ENCODE results near the gene NTF3. TPM values are rescaled to one million over a fixed set of nuclear protein-coding genes. Genes with fewer than 3 reads are reported as not detected.
A peak's percentile ranks its signal among the peaks of the same experiment; 100 is the strongest.

NTF3 gene
- total and polyA plus RNA-seq, 9 donors, result 3.2 to 15.9 (median 9.4) TPM

- H3K36me3 ChIP-seq, result no peaks in the 10 kb centered on the region
- no peaks in the 10 kb centered on the region for H3K27me3 ChIP-seq
- WGBS, 3 donors, result 53 to 63% (median 53%) methylated on average over 2 of the region's 2 CpGs
- no peak overlapping the region for H3K27ac ChIP-seq
- DNase-seq, result no peak
- no peak overlapping the region for H3K4me3 ChIP-seq
- H3K4me1 ChIP-seq (ENCODE audit: insufficient read depth), result peaks cover 11% of the 10 kb centered on the region
- TF ChIP-seq POLR2A (IDR thresholded peaks at IDR 0.05) (no peak), CTCF (IDR thresholded peaks at IDR 0.05) (no peak), EP300 (IDR thresholded peaks at IDR 0.05) (no peak)
- H3K9me3 ChIP-seq, result no peaks in the 10 kb centered on the region
- intact Hi-C loops (cut with DNase I), result no loop called here
Observed at GRCh38 chr12:5467931-5468330, 36.0 kb downstream of the NTF3 start.

GRCh38 chr12:5470221-5470620 is 38.3 kb downstream of the NTF3 start:
- no peak for DNase-seq
- H3K27me3 ChIP-seq, result no peaks in the 10 kb centered on the region
- intact Hi-C loops (cut with DNase I), result no loop called here
- no peak overlapping the region for H3K27ac ChIP-seq
- H3K4me1 ChIP-seq (ENCODE audit: insufficient read depth), result peaks cover 16% of the 10 kb centered on the region
- no peak for TF ChIP-seq CTCF (IDR thresholded peaks at IDR 0.05)
- no peak for TF ChIP-seq POLR2A (IDR thresholded peaks at IDR 0.05)
- TF ChIP-seq EP300 (IDR thresholded peaks at IDR 0.05), result no peak
- H3K4me3 ChIP-seq, result no peak overlapping the region
- no peaks in the 10 kb centered on the region for H3K36me3 ChIP-seq
- 19 to 21% (median 21%) methylated on average over 7 of the region's 7 CpGs for WGBS, 3 donors
- H3K9me3 ChIP-seq, result no peaks in the 10 kb centered on the region

GRCh38 chr12:5470703-5471102 is 38.8 kb downstream of the NTF3 start:
- H3K27ac ChIP-seq, result no peak overlapping the region
- 88 to 99% (median 93%) methylated on average over 2 of the region's 2 CpGs for WGBS, 3 donors
- intact Hi-C loops (cut with DNase I), result no loop called here
- DNase-seq, result no peak
- peaks cover 16% of the 10 kb centered on the region for H3K4me1 ChIP-seq (ENCODE audit: insufficient read depth)
- no peaks in the 10 kb centered on the region for H3K36me3 ChIP-seq
- H3K27me3 ChIP-seq, result no peaks in the 10 kb centered on the region
- H3K9me3 ChIP-seq, result no peaks in the 10 kb centered on the region
- no peak for TF ChIP-seq POLR2A (IDR thresholded peaks at IDR 0.05)
- TF ChIP-seq EP300 (IDR thresholded peaks at IDR 0.05), result no peak
- no peak for TF ChIP-seq CTCF (IDR thresholded peaks at IDR 0.05)
- H3K4me3 ChIP-seq, result no peak overlapping the region

GRCh38 chr12:5473076-5473782 is 41.3 kb downstream of the NTF3 start:
- TF ChIP-seq EP300 (IDR thresholded peaks at IDR 0.05) (no peak), CTCF (IDR thresholded peaks at IDR 0.05) (no peak), POLR2A (IDR thresholded peaks at IDR 0.05) (no peak)
- intact Hi-C loops (cut with DNase I), result no loop called here
- WGBS, 3 donors, result 24 to 46% (median 45%) methylated on average over 6 of the region's 6 CpGs
- Histone ChIP-seq H3K4me3 (no peak overlapping the region), H3K27me3 (no peaks in the 10 kb centered on the region), H3K36me3 (no peaks in the 10 kb centered on the region), H3K27ac (no peak overlapping the region), H3K4me1 (ENCODE audit: insufficient read depth) (peaks cover 12% of the 10 kb centered on the region), H3K9me3 (no peaks in the 10 kb centered on the region)
- peak in 2 of 5 donors; percentile 35 to 55 for DNase-seq
